ENCODE results near the gene PSTPIP2.
"Not testable (repeated sequence)": the region's sequence is repeated elsewhere in the genome, so short reads cannot be mapped to it uniquely, and the experiment has no call there.

DNA sequence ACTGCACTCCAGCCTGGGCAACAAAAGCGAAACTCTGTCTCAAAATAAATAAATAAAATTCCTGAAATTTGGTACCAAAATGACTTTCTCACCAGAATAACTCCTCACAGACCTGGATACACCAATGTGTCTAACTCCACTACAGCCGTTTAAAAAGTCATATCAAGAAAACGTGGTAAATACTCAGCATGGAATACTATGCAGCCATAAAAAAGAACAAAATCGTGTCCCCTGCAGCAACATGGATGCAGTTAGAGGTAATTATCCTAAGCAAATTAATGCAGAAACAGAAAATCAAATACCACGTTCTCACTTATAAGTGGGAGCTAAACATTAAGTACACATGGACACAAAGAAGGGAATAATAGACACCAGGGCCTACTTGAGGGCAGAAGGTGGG is 107.1 kb downstream of the PSTPIP2 start:
- not testable (repeated sequence) for TF ChIP-seq POLR2A (IDR thresholded peaks at IDR 0.05; ENCODE audit: low read length); GATA1 (IDR thresholded peaks at IDR 0.05; ENCODE audit: low read depth, low read length)

All from erythroblast (primary cell).